Central memory CD8-positive, alpha-beta T cell (primary cell): ENCODE measurements around the gene LILRA6.
"Not testable (repeated sequence)": the region's sequence is repeated elsewhere in the genome, so short reads cannot be mapped to it uniquely, and the experiment has no call there.

Experiments used
- ATAC-seq: fragments of 150-1000 bp; cut with Tn5 transposase; replicated peaks from 2 replicates; pipeline ENCODE4 v1.10.0; 2022; ENCODE audit warnings: mild to moderate bottlenecking, moderate FRiP score, moderate number of reproducible peaks; ENCODE audit not compliant: poor library complexity, severe bottlenecking; ENCODE audit errors: extremely low read depth
- DNase-seq, 2 donors: peaks; one replicate each; pipeline ENCODE4 v3.0.0; 2021; ENCODE audit warnings: low spot score in 2 of 2
- H3K27ac Mint-ChIP-seq: one replicate; pipeline ENCODE4 v1.8.0; 2022; ENCODE audit warnings: low read depth, mild to moderate bottlenecking, moderate library complexity, mixed read lengths
- H3K27me3 Mint-ChIP-seq: one replicate; pipeline ENCODE4 v1.8.0; 2022; ENCODE audit warnings: mixed read lengths
- H3K36me3 Mint-ChIP-seq: one replicate; pipeline ENCODE4 v1.8.0; 2022; ENCODE audit warnings: mild to moderate bottlenecking, moderate library complexity, mixed read lengths; ENCODE audit not compliant: insufficient read depth
- H3K4me1 Mint-ChIP-seq: one replicate; pipeline ENCODE4 v1.8.0; 2022; ENCODE audit warnings: mixed read lengths
- H3K4me3 Mint-ChIP-seq: one replicate; pipeline ENCODE4 v1.8.0; 2022; ENCODE audit warnings: mild to moderate bottlenecking, moderate library complexity, mixed read lengths
- H3K9me3 Mint-ChIP-seq: one replicate; pipeline ENCODE4 v1.8.0; 2022; ENCODE audit warnings: mixed read lengths

The LILRA6 gene

GRCh38 chr19:54219702-54220101 is 22.9 kb downstream of the LILRA6 start:
- not testable (repeated sequence) for DNase-seq, H3K4me3 Mint-ChIP-seq, ATAC-seq, H3K27ac Mint-ChIP-seq, H3K36me3 Mint-ChIP-seq, H3K4me1 Mint-ChIP-seq, H3K9me3 Mint-ChIP-seq
- peaks cover 15% of the 10 kb centered on the region for H3K27me3 Mint-ChIP-seq

DNA sequence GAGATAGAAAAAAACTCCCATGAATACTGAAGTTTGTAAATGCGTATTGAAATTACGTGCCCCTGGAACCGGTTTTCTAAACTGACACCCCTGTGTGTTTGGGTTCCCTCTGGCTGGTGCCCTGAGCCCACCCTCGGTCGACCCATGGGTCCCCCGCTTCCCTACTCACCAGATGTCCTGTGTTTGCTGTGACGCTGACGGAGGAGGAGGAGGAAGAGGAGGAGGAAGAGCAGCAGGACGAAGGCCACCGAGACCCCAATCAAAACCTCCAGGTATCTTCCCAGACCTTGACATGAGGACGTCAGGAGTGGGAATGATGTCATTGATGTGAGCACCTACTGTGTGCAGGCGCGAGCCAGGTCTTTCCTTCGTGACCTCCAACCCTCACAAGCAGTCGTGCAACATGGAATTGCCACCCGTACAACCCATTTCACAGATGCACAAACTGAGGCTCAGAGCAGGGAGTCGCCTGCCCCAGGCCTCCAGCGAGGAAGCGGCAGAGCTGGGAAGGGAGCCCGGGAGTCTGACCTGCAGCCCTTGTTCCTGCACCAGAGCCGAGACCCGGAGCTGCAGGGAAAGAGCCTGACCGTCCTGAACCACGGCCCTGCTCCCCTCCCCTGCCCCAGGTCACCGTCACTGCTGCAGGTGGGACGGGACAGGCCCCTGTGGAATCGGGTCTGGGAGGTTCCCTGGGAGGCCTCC is 23.5 kb downstream of the LILRA6 start:
- Mint-ChIP-seq H3K36me3 (peaks cover 1% of the 10 kb centered on the region), H3K4me1 (peaks cover 5% of the 10 kb centered on the region), H3K4me3 (no peak overlapping the region), H3K27ac (no peak overlapping the region), H3K27me3 (peaks cover 15% of the 10 kb centered on the region), H3K9me3 (no peaks in the 10 kb centered on the region)
- ATAC-seq (no peak), DNase-seq (no peak)

GRCh38 chr19:54218259-54218658 is 24.3 kb downstream of the LILRA6 start:
- no peak overlapping the region for H3K27ac Mint-ChIP-seq
- H3K4me3 Mint-ChIP-seq: no peak overlapping the region
- DNase-seq (no peak), ATAC-seq (no peak)
- H3K27me3 Mint-ChIP-seq: peaks cover 6% of the 10 kb centered on the region
- no peaks in the 10 kb centered on the region for H3K9me3 Mint-ChIP-seq
- peaks cover 1% of the 10 kb centered on the region for H3K36me3 Mint-ChIP-seq
- peaks cover 3% of the 10 kb centered on the region for H3K4me1 Mint-ChIP-seq

GRCh38 chr19:54217517-54218247 is 24.9 kb downstream of the LILRA6 start:
- not testable (repeated sequence) for H3K27ac Mint-ChIP-seq, H3K9me3 Mint-ChIP-seq, H3K4me3 Mint-ChIP-seq, H3K27me3 Mint-ChIP-seq, DNase-seq, H3K4me1 Mint-ChIP-seq, H3K36me3 Mint-ChIP-seq, ATAC-seq

- no peaks in the 10 kb centered on the region for H3K27me3 Mint-ChIP-seq
- ATAC-seq: no peak
- no peaks in the 10 kb centered on the region for H3K4me1 Mint-ChIP-seq
- H3K4me3 Mint-ChIP-seq: no peak overlapping the region
- H3K9me3 Mint-ChIP-seq: no peaks in the 10 kb centered on the region
- DNase-seq: no peak
- H3K36me3 Mint-ChIP-seq: peaks cover 1% of the 10 kb centered on the region
- H3K27ac Mint-ChIP-seq: no peak overlapping the region
Measured at GRCh38 chr19:54216869-54217268, 25.7 kb downstream of the LILRA6 start.

GRCh38 chr19:54214734-54215133 is 27.9 kb downstream of the LILRA6 start:
- ATAC-seq, H3K27ac Mint-ChIP-seq, H3K9me3 Mint-ChIP-seq, H3K4me3 Mint-ChIP-seq, H3K36me3 Mint-ChIP-seq, DNase-seq, H3K27me3 Mint-ChIP-seq: not testable (repeated sequence)
- H3K4me1 Mint-ChIP-seq: peaks cover 15% of the 10 kb centered on the region

DNA sequence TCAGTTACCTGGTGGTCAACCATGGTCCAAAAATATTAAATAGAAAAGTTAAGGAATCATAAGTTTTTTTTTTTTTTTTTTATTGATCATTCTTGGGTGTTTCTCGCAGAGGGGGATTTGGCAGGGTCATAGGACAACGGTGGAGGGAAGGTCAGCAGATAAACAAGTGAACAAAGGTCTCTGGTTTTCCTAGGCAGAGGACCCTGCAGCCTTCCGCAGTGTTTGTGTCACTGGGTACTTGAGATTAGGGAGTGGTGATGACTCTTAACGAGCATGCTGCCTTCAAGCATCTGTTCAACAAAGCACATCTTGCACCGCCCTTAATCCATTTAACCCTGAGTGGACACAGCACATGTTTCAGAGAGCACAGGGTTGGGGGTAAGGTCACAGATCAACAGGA is 28.4 kb downstream of the LILRA6 start:
- not testable (repeated sequence) for H3K27ac Mint-ChIP-seq, H3K27me3 Mint-ChIP-seq, H3K4me3 Mint-ChIP-seq, DNase-seq, ATAC-seq, H3K9me3 Mint-ChIP-seq, H3K36me3 Mint-ChIP-seq
- H3K4me1 Mint-ChIP-seq: peaks cover 20% of the 10 kb centered on the region

GRCh38 chr19:54211235-54211634 is 31.4 kb downstream of the LILRA6 start:
- Mint-ChIP-seq H3K9me3 (no peaks in the 10 kb centered on the region), H3K4me1 (peaks cover 39% of the 10 kb centered on the region), H3K27ac (peak overlapping the region; percentile 93), H3K27me3 (no peaks in the 10 kb centered on the region), H3K36me3 (peaks cover 33% of the 10 kb centered on the region), H3K4me3 (peak overlapping the region; percentile 69)
- DNase-seq: no peak
- no peak for ATAC-seq

GRCh38 chr19:54209811-54210494 is 32.6 kb downstream of the LILRA6 start:
- Mint-ChIP-seq H3K27me3 (no peaks in the 10 kb centered on the region), H3K27ac (peak overlapping the region; percentile 93), H3K36me3 (peaks cover 39% of the 10 kb centered on the region), H3K9me3 (no peaks in the 10 kb centered on the region), H3K4me1 (peaks cover 46% of the 10 kb centered on the region), H3K4me3 (peak overlapping the region; percentile 69)
- ATAC-seq: no peak
- no peak for DNase-seq

DNA sequence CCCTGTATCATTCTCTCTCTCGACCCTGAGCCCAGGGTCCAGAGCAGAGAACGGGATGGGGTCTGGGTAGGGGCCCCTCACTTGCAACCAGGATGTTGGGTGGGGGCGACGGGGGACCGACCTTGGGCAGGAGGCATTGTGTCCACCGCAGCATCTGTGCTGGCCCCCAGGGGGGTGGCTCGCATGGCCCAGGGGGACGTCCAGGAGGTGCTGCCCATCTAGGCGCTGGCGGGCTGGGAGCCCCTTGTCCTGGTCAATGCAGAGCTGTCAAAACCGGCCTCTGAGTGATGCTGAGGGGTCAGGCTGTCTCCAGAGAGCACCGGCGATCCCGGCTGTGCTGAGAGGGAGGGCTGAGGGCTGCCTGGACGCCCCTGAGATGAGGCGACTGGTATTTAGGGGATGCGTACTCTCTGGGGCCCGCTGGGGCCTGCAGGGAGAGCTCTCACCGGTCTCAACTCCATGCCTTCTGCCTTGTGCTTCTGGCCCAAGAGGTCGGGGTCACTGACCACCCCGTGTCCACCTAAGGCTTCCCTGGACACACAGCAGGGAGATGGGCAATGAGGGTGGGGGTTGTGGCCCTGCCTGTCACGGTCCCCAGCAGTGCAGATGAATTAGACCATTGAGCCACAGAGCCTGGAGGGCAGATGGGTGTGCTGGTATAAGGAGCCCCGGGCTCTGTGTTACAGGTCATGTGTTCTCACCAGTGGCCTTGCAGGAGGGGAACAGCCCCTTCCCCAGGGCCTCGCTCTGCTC is 33.4 kb downstream of the LILRA6 start:
- H3K27ac Mint-ChIP-seq: peak overlapping the region; percentile 93
- DNase-seq (no peak), ATAC-seq (no peak)
- H3K9me3 Mint-ChIP-seq: no peaks in the 10 kb centered on the region
- no peaks in the 10 kb centered on the region for H3K27me3 Mint-ChIP-seq
- H3K4me1 Mint-ChIP-seq: peaks cover 53% of the 10 kb centered on the region
- peak overlapping the region; percentile 69 for H3K4me3 Mint-ChIP-seq
- H3K36me3 Mint-ChIP-seq: peaks cover 46% of the 10 kb centered on the region

- H3K9me3 Mint-ChIP-seq: no peaks in the 10 kb centered on the region
- no peaks in the 10 kb centered on the region for H3K27me3 Mint-ChIP-seq
- peaks cover 58% of the 10 kb centered on the region for H3K4me1 Mint-ChIP-seq
- DNase-seq (no peak), ATAC-seq (no peak)
- peak overlapping the region; percentile 50 for H3K4me3 Mint-ChIP-seq
- peak overlapping the region; percentile 71 for H3K27ac Mint-ChIP-seq
- peaks cover 51% of the 10 kb centered on the region for H3K36me3 Mint-ChIP-seq
Measured at GRCh38 chr19:54208784-54209057, 33.9 kb downstream of the LILRA6 start.

GRCh38 chr19:54207983-54208783 is 34.4 kb downstream of the LILRA6 start:
- ATAC-seq: no peak
- H3K4me1 Mint-ChIP-seq: peaks cover 63% of the 10 kb centered on the region
- peaks cover 55% of the 10 kb centered on the region for H3K36me3 Mint-ChIP-seq
- no peaks in the 10 kb centered on the region for H3K27me3 Mint-ChIP-seq
- no peaks in the 10 kb centered on the region for H3K9me3 Mint-ChIP-seq
- no peak for DNase-seq
- peak overlapping the region; percentile 79 for H3K27ac Mint-ChIP-seq
- H3K4me3 Mint-ChIP-seq: peak overlapping the region; percentile 50
